Stimulated activated CD8-positive, alpha-beta memory T cell treated with anti-CD3 and anti-CD28 coated beads, Interleukin-4, amount 100 ng/mL, for 1 hour (primary cell): ENCODE results near the gene NPW.
A peak's percentile ranks its signal among the peaks of the same experiment; 100 is the strongest.

Source experiments
- DNase-seq, 2 donors: peaks; one replicate each; pipeline ENCODE4 v3.0.0-alpha.2; 2020; ENCODE audit warnings: low read depth in 2 of 2, low spot score in 1 of 2

The NPW gene

DNA sequence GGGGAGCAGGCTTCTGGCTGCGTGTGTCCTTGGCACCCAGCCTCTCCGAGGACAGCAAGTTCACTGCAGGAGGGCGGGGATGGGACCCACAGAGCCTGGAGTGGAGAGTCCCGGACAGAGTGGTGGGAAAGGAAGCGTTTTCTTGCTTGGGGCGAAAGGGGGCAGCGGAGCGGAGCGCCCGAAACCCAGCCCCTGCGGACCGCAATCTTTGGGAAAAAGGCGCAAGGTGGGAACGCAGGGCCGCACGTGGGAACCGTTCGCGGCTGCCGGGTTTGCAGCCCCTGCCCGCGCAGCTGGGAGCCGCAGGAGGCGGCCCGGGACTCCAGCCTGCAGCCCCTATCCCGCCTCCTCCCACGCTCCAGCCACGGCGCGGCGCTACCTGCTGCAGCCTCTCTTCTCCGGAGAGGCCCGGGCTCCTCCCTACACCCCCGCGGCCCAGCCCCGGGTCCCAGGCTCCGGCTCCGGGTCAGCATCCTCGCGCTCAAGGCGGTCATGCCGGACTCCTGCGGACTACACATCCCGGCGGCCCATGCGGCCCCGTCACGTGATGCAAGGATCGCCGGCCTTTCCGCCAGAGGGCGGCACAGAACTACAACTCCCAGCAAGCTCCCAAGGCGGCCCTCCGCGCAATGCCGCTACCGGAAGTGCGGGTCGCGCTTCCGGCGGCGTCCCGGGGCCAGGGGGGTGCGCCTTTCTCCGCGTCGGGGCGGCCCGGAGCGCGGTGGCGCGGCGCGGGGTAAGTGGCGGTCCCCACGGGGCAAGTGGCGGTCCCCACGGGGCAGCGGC, 27.9 kb downstream of the NPW start, which contains the start of the genes NTHL1 and TSC2:
Gene NTHL1, minus strand, starts transcription at position 505 of the 786 bp plus-strand sequence. Its CDS starts 11 bp downstream, at position 494.
Gene TSC2, plus strand, starts transcription at position 656 of the 786 bp plus-strand sequence. CDS start 631 bp downstream, outside the sequence.
- DNase-seq: peak; percentile 82 to 86

GRCh38 chr16:2048116-2048543, 28.5 kb downstream of the NPW start:
- DNase-seq: no peak

DNA sequence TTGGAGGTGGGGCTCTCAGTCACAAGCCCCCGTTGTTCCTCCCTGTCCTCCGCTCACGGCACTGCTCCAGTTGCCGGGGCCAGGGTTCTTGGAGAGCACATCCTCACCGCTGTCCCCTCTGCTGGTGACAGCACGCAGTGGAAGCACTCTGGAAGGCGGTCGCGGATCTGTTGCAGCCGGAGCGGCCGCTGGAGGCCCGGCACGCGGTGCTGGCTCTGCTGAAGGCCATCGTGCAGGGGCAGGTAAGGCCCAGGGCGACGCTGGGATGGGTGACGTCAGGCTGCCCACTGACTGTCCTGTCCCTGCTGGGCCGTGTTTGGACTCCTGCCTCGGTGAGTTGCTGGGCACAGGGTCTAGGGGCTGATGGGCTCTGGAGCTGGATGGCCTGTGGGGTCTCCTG, 33.6 kb downstream of the NPW start:
- DNase-seq: no peak

DNA sequence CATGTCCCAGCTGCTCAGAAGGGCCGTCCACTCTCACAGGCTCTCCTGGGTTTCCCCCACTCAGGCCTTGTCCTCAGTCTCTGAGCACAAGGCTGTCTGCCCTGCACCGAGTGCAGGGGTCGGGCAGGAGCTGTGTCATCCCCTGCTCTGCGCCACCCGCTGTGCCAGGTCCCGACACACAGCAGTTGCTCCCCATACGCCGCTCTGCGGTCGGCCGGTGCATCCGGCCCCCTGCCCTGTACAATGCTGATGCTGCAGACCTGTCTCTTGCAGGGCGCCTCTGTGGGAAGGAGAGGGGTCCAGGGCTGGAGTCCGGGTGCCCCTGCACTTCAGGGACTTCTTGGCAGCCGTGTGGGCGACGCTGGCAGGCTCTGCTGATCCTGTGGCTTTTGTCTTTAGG, 34.3 kb downstream of the NPW start:
- no peak for DNase-seq

- DNase-seq: no peak
Measured at GRCh38 chr16:2054543-2055245, 35.1 kb downstream of the NPW start.

GRCh38 chr16:2056077-2056476, 36.5 kb downstream of the NPW start:
- no peak for DNase-seq

- no peak for DNase-seq
Measured at GRCh38 chr16:2056681-2057407, 37.3 kb downstream of the NPW start.

- no peak for DNase-seq
Measured at GRCh38 chr16:2057438-2057837, 37.9 kb downstream of the NPW start.

- no peak for DNase-seq
Measured at GRCh38 chr16:2058420-2058819, 38.8 kb downstream of the NPW start.

DNA sequence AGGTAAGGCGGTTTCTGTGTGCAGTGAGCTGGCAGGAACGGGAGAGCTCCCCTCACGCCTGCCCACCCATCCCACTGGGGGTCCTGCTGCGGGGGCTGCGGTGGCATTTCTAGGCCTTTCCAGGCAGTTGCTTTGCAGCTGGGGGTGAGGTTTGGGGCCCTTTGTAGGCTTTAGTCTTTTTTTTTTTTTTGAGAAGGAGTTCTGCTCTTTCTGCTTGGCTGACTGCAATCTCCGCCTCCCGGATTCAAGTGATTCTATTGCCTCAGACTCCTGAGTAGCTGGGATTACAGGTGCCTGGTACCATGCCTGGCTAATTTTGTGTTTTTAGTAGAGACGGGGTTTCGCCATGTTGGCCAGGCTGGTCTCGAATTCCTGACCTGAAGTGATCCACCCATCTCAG, 39.3 kb downstream of the NPW start:
- DNase-seq: no peak

- DNase-seq: no peak
Measured at GRCh38 chr16:2060346-2060745, 40.8 kb downstream of the NPW start.

- DNase-seq: no peak
Measured at GRCh38 chr16:2061023-2061422, 41.4 kb downstream of the NPW start.

DNA sequence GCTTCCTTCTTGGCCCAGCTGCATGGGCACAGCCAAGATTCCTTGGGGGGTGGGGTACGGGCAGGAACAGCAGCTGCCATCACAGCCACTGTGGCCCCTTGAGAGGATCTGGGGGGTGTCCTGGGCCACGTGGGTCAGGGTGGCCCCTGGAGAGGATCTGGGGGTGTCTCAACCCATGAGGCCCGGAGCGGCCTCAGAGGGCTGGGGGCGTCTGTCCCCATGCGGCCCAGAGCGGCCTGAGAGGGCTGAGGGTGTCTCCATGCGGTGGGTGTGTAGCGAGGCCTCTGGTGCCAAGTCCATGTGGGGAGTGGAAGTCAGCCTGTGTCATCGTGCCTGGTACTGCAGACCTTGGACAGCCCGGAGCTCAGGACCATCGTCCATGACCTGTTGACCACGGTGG, 41.9 kb downstream of the NPW start:
- DNase-seq: no peak

- DNase-seq: no peak
Measured at GRCh38 chr16:2062801-2063200, 43.2 kb downstream of the NPW start.

DNA sequence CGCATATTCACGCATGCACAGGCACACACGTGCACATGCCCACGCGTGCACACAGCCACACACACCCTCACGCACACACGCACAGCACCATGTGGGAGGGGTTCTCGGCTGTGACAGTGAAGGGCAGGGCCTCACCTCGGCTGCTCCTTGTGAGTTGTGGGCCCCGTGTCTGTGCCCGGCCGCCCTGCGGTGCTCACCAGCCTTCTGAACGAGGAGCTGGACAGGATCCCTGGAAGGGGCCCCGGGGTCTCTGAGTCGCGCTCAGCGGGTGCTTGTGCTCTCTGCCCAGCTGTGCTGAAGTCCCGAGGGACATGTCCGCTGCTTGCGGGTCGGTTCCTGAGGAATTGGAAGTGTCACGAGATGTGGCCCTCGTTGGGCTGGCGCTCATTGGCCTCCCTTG, 44.3 kb downstream of the NPW start:
- no peak for DNase-seq

DNA sequence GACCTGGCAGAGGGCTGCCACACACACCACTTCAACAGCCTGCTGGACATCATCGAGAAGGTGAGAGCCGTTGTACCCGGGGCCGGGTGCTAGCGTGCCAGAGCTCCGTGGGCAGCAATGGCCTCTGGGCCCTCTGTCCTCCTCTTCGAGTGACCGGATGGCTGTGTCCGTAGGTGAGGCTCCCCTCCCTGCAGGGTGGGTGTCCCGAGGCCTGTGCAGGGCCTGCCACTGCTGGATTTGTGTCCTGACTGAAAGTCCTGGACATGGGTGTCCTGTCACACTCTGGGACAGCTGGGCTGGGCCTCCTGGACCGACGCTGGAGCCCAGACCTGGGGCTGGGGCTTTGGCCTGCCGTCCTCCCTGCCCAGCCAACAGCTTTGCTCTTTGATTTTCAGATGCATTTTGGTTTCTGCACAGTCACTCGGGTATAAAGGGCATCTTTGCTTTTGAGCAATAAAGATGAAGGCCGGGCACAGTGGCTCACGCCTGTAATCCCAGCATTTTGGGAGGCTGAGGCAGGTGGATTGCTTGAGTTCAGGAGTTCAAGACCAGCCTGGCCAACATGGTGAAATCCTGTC, 44.9 kb downstream of the NPW start:
- DNase-seq: no peak

DNA sequence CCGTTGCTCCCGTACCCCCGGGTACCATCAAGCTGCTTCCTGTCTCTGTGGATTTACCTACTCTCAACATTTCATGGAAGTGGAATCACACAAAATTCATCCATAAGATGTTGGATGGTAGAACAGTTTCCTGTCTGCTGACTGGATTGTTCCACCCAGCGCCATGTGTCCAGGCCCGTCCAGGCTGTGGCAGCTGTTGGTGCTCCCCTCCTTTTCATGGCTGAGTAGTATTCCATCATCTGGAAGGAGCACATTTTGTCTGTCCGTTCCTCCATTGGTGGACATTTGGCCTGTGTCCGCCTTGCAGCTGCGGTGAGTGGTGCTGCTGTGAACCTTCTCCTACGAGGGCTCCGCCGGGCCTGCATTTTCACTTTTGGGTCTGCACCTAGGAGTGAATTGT, 46.6 kb downstream of the NPW start:
- DNase-seq: no peak
